ENCODE data around the gene SETD7.

DNA sequence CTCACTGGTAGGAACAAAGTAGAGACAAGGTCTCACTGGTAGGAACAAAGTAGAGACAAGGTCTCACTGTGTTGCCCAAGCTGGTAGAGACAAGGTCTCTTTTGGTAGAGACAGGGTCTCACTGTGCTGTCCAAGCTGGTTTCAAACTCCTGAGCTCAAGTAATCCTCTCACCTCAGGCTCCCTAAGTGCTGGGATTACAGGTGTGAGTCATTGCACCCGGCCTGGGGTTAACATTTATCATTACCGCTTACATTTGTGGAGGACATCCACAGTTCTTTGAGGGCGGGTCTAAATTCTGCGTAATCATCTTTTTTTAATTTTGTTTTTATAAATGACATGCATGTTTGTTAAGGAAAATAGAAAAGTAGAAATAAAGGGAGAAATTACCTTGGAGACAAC lies 90.1 kb downstream of the SETD7 start:
- TF ChIP-seq, protein P1, sequence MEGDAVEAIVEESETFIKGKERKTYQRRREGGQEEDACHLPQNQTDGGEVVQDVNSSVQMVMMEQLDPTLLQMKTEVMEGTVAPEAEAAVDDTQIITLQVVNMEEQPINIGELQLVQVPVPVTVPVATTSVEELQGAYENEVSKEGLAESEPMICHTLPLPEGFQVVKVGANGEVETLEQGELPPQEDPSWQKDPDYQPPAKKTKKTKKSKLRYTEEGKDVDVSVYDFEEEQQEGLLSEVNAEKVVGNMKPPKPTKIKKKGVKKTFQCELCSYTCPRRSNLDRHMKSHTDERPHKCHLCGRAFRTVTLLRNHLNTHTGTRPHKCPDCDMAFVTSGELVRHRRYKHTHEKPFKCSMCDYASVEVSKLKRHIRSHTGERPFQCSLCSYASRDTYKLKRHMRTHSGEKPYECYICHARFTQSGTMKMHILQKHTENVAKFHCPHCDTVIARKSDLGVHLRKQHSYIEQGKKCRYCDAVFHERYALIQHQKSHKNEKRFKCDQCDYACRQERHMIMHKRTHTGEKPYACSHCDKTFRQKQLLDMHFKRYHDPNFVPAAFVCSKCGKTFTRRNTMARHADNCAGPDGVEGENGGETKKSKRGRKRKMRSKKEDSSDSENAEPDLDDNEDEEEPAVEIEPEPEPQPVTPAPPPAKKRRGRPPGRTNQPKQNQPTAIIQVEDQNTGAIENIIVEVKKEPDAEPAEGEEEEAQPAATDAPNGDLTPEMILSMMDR (IDR thresholded peaks at IDR 0.05), result no peak
- TF ChIP-seq POLR2A (IDR thresholded peaks at IDR 0.05), result no peak
